Measurements from ENCODE around the gene CXCL16. TPM values are rescaled to one million over a fixed set of nuclear protein-coding genes. Genes with fewer than 3 reads are reported as not detected.
"Not testable (repeated sequence)": the region's sequence is repeated elsewhere in the genome, so short reads cannot be mapped to it uniquely, and the experiment has no call there.

CXCL16 gene
- total RNA-seq, 1 donor from 2014 or later = not detected

DNA sequence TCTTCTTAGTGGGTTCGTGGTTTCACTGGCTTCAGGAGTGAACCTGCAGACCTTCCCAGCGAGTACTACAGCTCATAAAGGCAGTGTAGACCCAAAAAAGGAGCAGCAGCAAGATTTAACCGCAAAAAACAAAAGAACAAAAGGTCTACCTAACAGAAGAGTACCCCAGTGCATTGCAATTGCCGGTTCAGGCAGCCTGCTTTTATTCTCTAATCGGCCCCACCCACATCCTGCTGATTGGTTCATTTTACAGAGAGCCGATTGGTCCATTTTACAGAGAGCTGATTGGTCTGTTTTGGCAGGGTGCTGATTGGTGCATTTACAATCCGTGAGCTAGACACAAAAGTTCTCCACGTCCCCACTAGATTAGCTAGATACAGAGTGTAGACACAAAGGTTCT, 31.3 kb downstream of the CXCL16 start:
- H3K36me3 Mint-ChIP-seq (ENCODE audit: unreplicated experiment) = no peaks in the 10 kb centered on the region
- H3K4me3 Mint-ChIP-seq (ENCODE audit: unreplicated experiment) = peak overlapping the region; percentile 74
- peak; percentile 34 for DNase-seq
- H3K27ac Mint-ChIP-seq (ENCODE audit: unreplicated experiment) = no peak overlapping the region
- peaks cover 9% of the 10 kb centered on the region for H3K9me3 Mint-ChIP-seq (ENCODE audit: unreplicated experiment)
- peaks cover 10% of the 10 kb centered on the region for H3K27me3 Mint-ChIP-seq (ENCODE audit: unreplicated experiment)
- no peak for TF ChIP-seq CTCF (IDR thresholded peaks at IDR 0.05; ENCODE audit: partially characterized antibody, unreplicated experiment)
- peaks cover 9% of the 10 kb centered on the region for H3K4me1 Mint-ChIP-seq (ENCODE audit: low read depth, unreplicated experiment)

DNA sequence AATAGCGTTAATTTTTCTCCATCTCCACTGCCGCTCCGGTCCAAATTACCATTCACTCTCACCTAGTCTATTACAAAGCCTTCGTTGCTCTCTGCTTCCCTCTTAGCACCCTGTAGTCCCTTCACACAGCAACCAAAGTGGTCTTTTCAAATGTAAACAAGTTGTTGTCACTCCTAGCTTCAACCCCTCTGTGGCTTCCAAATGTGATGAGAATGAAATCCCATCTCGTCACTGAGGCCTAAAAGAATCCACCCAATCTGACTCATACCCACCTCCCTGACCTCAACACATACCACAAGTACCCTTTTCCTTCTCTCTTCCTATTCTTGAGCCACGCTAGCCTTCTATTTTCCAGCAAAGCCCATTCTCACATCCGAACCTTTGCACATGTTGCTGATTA, 33.6 kb downstream of the CXCL16 start:
- TF ChIP-seq CTCF (IDR thresholded peaks at IDR 0.05; ENCODE audit: partially characterized antibody, unreplicated experiment) = no peak
- Mint-ChIP-seq H3K27me3 (ENCODE audit: unreplicated experiment) (peaks cover 9% of the 10 kb centered on the region), H3K9me3 (ENCODE audit: unreplicated experiment) (peaks cover 8% of the 10 kb centered on the region), H3K27ac (ENCODE audit: unreplicated experiment) (peak overlapping the region; percentile 4), H3K4me3 (ENCODE audit: unreplicated experiment) (peak overlapping the region; percentile 74), H3K4me1 (ENCODE audit: low read depth, unreplicated experiment) (peaks cover 14% of the 10 kb centered on the region), H3K36me3 (ENCODE audit: unreplicated experiment) (no peaks in the 10 kb centered on the region)
- DNase-seq = no peak

- DNase-seq = no peak
- Mint-ChIP-seq H3K36me3 (ENCODE audit: unreplicated experiment) (no peaks in the 10 kb centered on the region), H3K4me3 (ENCODE audit: unreplicated experiment) (peak overlapping the region; percentile 91)
Observed at GRCh38 chr17:4704991-4705390, 34.7 kb downstream of the CXCL16 start.

DNA sequence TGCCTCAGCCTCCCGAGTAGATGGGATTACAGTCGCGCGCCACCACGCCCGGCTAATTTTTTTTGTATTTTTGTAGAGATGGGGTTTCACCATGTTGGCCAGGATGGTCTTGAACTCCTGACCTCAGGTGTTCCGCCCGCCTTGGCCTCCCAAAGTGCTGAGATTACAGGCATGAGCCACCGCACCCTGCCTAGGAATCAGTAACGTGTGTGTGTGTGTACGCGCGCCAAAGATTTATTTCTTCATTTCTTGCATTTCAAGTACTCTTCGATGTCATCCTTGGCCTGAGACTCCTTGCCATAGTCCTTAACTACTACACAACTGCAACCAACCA, 35.2 kb downstream of the CXCL16 start:
- not testable (repeated sequence) for DNase-seq; H3K9me3 Mint-ChIP-seq (ENCODE audit: unreplicated experiment); H3K36me3 Mint-ChIP-seq (ENCODE audit: unreplicated experiment); H3K27me3 Mint-ChIP-seq (ENCODE audit: unreplicated experiment)
- H3K27ac Mint-ChIP-seq (ENCODE audit: unreplicated experiment) = peak overlapping the region; percentile 64
- H3K4me3 Mint-ChIP-seq (ENCODE audit: unreplicated experiment) = peak overlapping the region; percentile 91
- H3K4me1 Mint-ChIP-seq (ENCODE audit: low read depth, unreplicated experiment) = peaks cover 10% of the 10 kb centered on the region

More at GRCh38 chr17:4704991-4705390, 34.7 kb downstream of the CXCL16 start:
- peak overlapping the region; percentile 64 for H3K27ac Mint-ChIP-seq (ENCODE audit: unreplicated experiment)
- TF ChIP-seq CTCF (IDR thresholded peaks at IDR 0.05; ENCODE audit: partially characterized antibody, unreplicated experiment) = no peak
- peaks cover 7% of the 10 kb centered on the region for H3K27me3 Mint-ChIP-seq (ENCODE audit: unreplicated experiment)
- peaks cover 14% of the 10 kb centered on the region for H3K4me1 Mint-ChIP-seq (ENCODE audit: low read depth, unreplicated experiment)
- peaks cover 7% of the 10 kb centered on the region for H3K9me3 Mint-ChIP-seq (ENCODE audit: unreplicated experiment)

- peaks cover 3% of the 10 kb centered on the region for H3K9me3 Mint-ChIP-seq (ENCODE audit: unreplicated experiment)
- no peaks in the 10 kb centered on the region for H3K36me3 Mint-ChIP-seq (ENCODE audit: unreplicated experiment)
- no peak for TF ChIP-seq CTCF (IDR thresholded peaks at IDR 0.05; ENCODE audit: partially characterized antibody, unreplicated experiment)
- H3K27me3 Mint-ChIP-seq (ENCODE audit: unreplicated experiment) = peaks cover 2% of the 10 kb centered on the region
- H3K4me1 Mint-ChIP-seq (ENCODE audit: low read depth, unreplicated experiment) = peaks cover 10% of the 10 kb centered on the region
- peak overlapping the region; percentile 69 for H3K27ac Mint-ChIP-seq (ENCODE audit: unreplicated experiment)
- no peak for DNase-seq
- H3K4me3 Mint-ChIP-seq (ENCODE audit: unreplicated experiment) = peak overlapping the region; percentile 88
Observed at GRCh38 chr17:4703330-4703691, 36.4 kb downstream of the CXCL16 start.

DNA sequence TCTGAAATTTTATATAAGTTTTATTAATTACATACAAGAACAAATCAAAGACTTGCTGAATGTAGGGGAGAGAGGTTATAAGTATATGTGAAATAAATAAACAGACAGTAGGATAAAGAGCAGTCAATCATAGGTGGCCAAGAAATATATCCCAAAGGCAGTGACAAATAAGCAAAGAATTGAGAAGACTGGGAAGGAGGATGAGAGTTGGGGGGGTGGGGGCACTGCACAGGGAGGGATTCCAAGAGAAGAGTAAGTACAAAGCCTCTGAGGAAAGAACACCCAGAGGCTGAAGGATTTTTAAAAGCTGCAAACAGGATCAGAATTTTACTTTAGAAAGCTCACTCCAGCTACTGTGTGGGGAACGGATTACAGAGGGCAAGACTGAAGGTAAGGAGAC, 38.6 kb downstream of the CXCL16 start:
- Mint-ChIP-seq H3K36me3 (ENCODE audit: unreplicated experiment) (no peaks in the 10 kb centered on the region), H3K27me3 (ENCODE audit: unreplicated experiment) (peaks cover 4% of the 10 kb centered on the region), H3K4me1 (ENCODE audit: low read depth, unreplicated experiment) (peaks cover 10% of the 10 kb centered on the region), H3K27ac (ENCODE audit: unreplicated experiment) (no peak overlapping the region), H3K4me3 (ENCODE audit: unreplicated experiment) (no peak overlapping the region), H3K9me3 (ENCODE audit: unreplicated experiment) (peaks cover 1% of the 10 kb centered on the region)
- DNase-seq = no peak
- no peak for TF ChIP-seq CTCF (IDR thresholded peaks at IDR 0.05; ENCODE audit: partially characterized antibody, unreplicated experiment)

GRCh38 chr17:4699401-4700056, 40.2 kb downstream of the CXCL16 start:
- not testable (repeated sequence) for DNase-seq; H3K4me1 Mint-ChIP-seq (ENCODE audit: low read depth, unreplicated experiment); H3K4me3 Mint-ChIP-seq (ENCODE audit: unreplicated experiment); H3K9me3 Mint-ChIP-seq (ENCODE audit: unreplicated experiment); H3K36me3 Mint-ChIP-seq (ENCODE audit: unreplicated experiment); H3K27ac Mint-ChIP-seq (ENCODE audit: unreplicated experiment); H3K27me3 Mint-ChIP-seq (ENCODE audit: unreplicated experiment)
